ENCODE measurements around the gene HCRT.
A peak's percentile ranks its signal among the peaks of the same experiment; 100 is the strongest.

Gene HCRT

GRCh38 chr17:42167807-42168206 is 17.4 kb downstream of the HCRT start:
- no peak overlapping the region for H3K14ac ChIP-seq (ENCODE audit: low read length)
- H3K27me3 ChIP-seq (ENCODE audit: insufficient read depth, low read length): no peaks in the 10 kb centered on the region
- H2AK5ac ChIP-seq (ENCODE audit: low read length): no peak overlapping the region
- H3K27ac ChIP-seq (ENCODE audit: low read depth, low read length): no peak overlapping the region
- no peak overlapping the region for H3K23ac ChIP-seq (ENCODE audit: low read length)
- no peak for DNase-seq
- peaks cover 0 to 10% of the 10 kb centered on the region in 2 experiments for H3K4me1 ChIP-seq (ENCODE audit: control insufficient read depth in 1 of 2, insufficient read depth in 2 of 2, low read length in 2 of 2)
- no peak overlapping the region for H3K4me2 ChIP-seq (ENCODE audit: low read length)
- H3K79me1 ChIP-seq (ENCODE audit: low read length): no peaks in the 10 kb centered on the region
- no peak overlapping the region for H4K8ac ChIP-seq (ENCODE audit: low read depth, low read length)
- H2BK120ac ChIP-seq (ENCODE audit: insufficient read depth, low read length, poor library complexity): no peak overlapping the region
- H3K9me3 ChIP-seq (ENCODE audit: insufficient read depth, low read depth, low read length): peaks cover 6% of the 10 kb centered on the region
- H3K4me3 ChIP-seq (ENCODE audit: low read depth, low read length): no peak overlapping the region
- no peak overlapping the region for H4K12ac ChIP-seq (ENCODE audit: low read depth, low read length)
- no peaks in the 10 kb centered on the region for H3K36me3 ChIP-seq (ENCODE audit: control insufficient read depth in 1 of 2, insufficient read depth in 2 of 2, low read length in 2 of 2)
- no peak overlapping the region for H2AFZ ChIP-seq (ENCODE audit: insufficient read depth, low read length, poor library complexity)
- H3K4ac ChIP-seq (ENCODE audit: low read depth, low read length): no peak overlapping the region
- H2BK5ac ChIP-seq (ENCODE audit: low read depth, low read length, poor library complexity): no peak overlapping the region
- no peak overlapping the region for H4K91ac ChIP-seq (ENCODE audit: low read depth, low read length)
- H3K9ac ChIP-seq (ENCODE audit: low read length): no peak overlapping the region
- H2BK12ac ChIP-seq (ENCODE audit: low read length): no peak overlapping the region
- WGBS (ENCODE audit: extremely low coverage, insufficient coverage, insufficient read length): no CpG with 5 or more reads among the region's 8 CpGs
- no peak overlapping the region for H3K18ac ChIP-seq (ENCODE audit: low read length)
- no peaks in the 10 kb centered on the region for H3K79me2 ChIP-seq (ENCODE audit: control insufficient read depth, insufficient read depth, low read length, poor library complexity)

DNA sequence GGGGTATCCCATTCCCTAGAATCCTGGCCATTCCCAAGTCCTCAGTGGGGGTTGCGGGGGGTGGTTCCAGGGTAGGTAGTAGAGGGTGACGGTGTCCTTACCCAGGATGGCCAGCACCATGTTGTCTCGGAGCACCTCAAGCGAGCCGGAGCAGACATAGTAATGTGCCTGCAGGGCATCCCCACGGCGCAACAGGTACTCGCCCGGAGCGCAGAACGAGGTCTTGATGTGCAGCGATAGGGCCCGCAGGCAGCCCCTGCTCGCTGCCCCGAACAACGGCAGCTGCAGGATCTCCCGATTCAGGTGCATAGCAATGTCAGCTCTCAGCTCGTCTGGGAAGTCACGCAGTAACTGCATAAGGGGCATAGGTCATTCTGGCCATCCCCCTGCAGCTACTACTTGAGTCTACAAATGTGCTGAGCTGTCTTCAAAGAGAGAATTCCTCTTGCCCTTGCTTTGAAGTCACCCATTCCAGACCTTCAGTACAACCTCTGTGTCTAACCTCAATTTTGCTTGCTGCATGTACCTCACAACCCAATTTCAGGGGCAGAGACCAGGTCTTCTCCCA is 19.0 kb downstream of the HCRT start:
- Histone ChIP-seq H2BK5ac (ENCODE audit: low read depth, low read length, poor library complexity) (no peak overlapping the region), H2BK120ac (ENCODE audit: insufficient read depth, low read length, poor library complexity) (no peak overlapping the region), H3K4me1 (ENCODE audit: control insufficient read depth in 1 of 2, insufficient read depth in 2 of 2, low read length in 2 of 2) (peaks cover 0 to 2% of the 10 kb centered on the region in 2 experiments), H3K4me2 (ENCODE audit: low read length) (no peak overlapping the region), H3K14ac (ENCODE audit: low read length) (no peak overlapping the region), H3K79me1 (ENCODE audit: low read length) (no peaks in the 10 kb centered on the region), H3K9me3 (ENCODE audit: insufficient read depth, low read depth, low read length) (peaks cover 6% of the 10 kb centered on the region), H3K4me3 (ENCODE audit: low read depth, low read length) (no peak overlapping the region), H2AK5ac (ENCODE audit: low read length) (no peak overlapping the region), H3K4ac (ENCODE audit: low read depth, low read length) (no peak overlapping the region), H3K18ac (ENCODE audit: low read length) (no peak overlapping the region), H2BK12ac (ENCODE audit: low read length) (no peak overlapping the region), H3K79me2 (ENCODE audit: control insufficient read depth, insufficient read depth, low read length, poor library complexity) (no peaks in the 10 kb centered on the region), H4K8ac (ENCODE audit: low read depth, low read length) (no peak overlapping the region), H3K9ac (ENCODE audit: low read length) (no peak overlapping the region), H3K27me3 (ENCODE audit: insufficient read depth, low read length) (no peaks in the 10 kb centered on the region), H3K36me3 (ENCODE audit: control insufficient read depth in 1 of 2, insufficient read depth in 2 of 2, low read length in 2 of 2) (no peaks in the 10 kb centered on the region), H2AFZ (ENCODE audit: insufficient read depth, low read length, poor library complexity) (no peak overlapping the region), H3K23ac (ENCODE audit: low read length) (no peak overlapping the region), H4K12ac (ENCODE audit: low read depth, low read length) (no peak overlapping the region), H3K27ac (ENCODE audit: low read depth, low read length) (no peak overlapping the region), H4K91ac (ENCODE audit: low read depth, low read length) (no peak overlapping the region)
- WGBS (ENCODE audit: extremely low coverage, insufficient coverage, insufficient read length): no CpG with 5 or more reads among the region's 19 CpGs
- peak; percentile 96 to 97 for DNase-seq

DNA sequence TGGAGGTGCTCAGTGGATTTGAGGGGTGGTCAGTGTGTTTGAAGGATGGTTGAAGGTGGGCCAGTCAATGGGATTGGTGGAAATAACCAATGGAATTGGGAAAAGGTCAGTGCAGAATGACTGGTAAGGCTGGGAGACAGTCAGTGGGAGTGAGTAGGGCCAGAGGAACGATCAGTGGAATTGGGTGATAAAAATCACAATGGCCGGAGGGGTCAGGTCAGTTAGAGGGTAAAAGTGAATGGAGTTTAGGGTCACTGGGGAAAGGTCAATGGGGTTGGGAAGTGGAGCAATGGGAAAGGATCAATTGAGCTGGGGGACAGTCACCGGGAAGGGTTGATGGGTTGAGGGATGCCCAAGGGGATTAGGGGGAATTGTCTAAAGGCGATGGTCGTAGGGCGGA is 19.5 kb downstream of the HCRT start:
- Histone ChIP-seq H3K14ac (ENCODE audit: low read length) (no peak overlapping the region), H3K4me3 (ENCODE audit: low read depth, low read length) (no peak overlapping the region), H3K36me3 (ENCODE audit: control insufficient read depth in 1 of 2, insufficient read depth in 2 of 2, low read length in 2 of 2) (no peaks in the 10 kb centered on the region), H2BK12ac (ENCODE audit: low read length) (no peak overlapping the region), H3K4me1 (ENCODE audit: control insufficient read depth in 1 of 2, insufficient read depth in 2 of 2, low read length in 2 of 2) (peaks cover 0 to 2% of the 10 kb centered on the region in 2 experiments), H2BK120ac (ENCODE audit: insufficient read depth, low read length, poor library complexity) (no peak overlapping the region), H2AFZ (ENCODE audit: insufficient read depth, low read length, poor library complexity) (no peak overlapping the region), H3K23ac (ENCODE audit: low read length) (no peak overlapping the region), H4K91ac (ENCODE audit: low read depth, low read length) (no peak overlapping the region), H3K18ac (ENCODE audit: low read length) (no peak overlapping the region), H3K4ac (ENCODE audit: low read depth, low read length) (no peak overlapping the region), H3K79me1 (ENCODE audit: low read length) (no peaks in the 10 kb centered on the region), H3K27me3 (ENCODE audit: insufficient read depth, low read length) (no peaks in the 10 kb centered on the region), H4K8ac (ENCODE audit: low read depth, low read length) (no peak overlapping the region), H3K9me3 (ENCODE audit: insufficient read depth, low read depth, low read length) (peaks cover 6% of the 10 kb centered on the region), H3K4me2 (ENCODE audit: low read length) (no peak overlapping the region), H4K12ac (ENCODE audit: low read depth, low read length) (no peak overlapping the region), H3K79me2 (ENCODE audit: control insufficient read depth, insufficient read depth, low read length, poor library complexity) (no peaks in the 10 kb centered on the region), H3K9ac (ENCODE audit: low read length) (no peak overlapping the region), H2BK5ac (ENCODE audit: low read depth, low read length, poor library complexity) (no peak overlapping the region), H3K27ac (ENCODE audit: low read depth, low read length) (no peak overlapping the region), H2AK5ac (ENCODE audit: low read length) (no peak overlapping the region)
- DNase-seq: peak; percentile 66 to 81
- no CpG with 5 or more reads among the region's 6 CpGs for WGBS (ENCODE audit: extremely low coverage, insufficient coverage, insufficient read length)

DNA sequence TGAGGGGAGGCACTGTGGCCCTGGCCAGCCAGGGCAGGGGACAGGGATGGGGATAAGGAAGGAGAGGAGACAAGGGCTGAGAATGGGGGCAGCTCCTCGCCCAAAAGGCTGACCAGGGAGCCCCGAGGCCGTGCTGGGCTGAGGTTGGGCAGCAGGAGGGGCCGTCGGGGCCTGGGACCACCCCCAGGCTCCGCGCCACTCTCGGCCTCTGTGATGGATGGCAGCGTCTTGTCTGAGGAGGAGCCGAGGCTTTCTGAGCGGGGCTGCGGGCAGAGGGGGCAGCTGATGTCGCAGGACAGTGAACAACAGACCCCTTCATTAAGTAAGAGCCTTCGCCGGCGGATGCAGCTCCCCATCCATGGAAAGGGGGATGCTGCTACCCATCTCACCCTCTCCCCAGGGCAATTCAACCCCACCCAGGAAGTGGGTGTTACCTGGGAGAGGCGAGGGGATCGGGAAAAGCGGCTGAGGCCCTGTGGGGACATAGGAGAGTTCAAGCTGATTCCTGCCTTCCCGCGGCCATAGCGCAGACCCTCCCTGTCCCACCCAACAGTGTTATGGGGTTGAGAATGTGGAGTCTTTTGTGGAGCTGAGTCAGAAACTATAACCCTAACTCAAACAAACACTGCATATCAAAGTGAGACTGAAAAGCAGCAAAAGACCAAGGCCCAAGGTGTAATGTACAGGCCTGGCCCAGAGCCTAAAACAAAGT is 21.4 kb downstream of the HCRT start:
- H2BK12ac ChIP-seq (ENCODE audit: low read length): no peak overlapping the region

More for the DNA sequence above, 21.4 kb downstream of the HCRT start:
- no peak overlapping the region for H2BK5ac ChIP-seq (ENCODE audit: low read depth, low read length, poor library complexity)
- no peak overlapping the region for H3K27ac ChIP-seq (ENCODE audit: low read depth, low read length)
- H3K9me3 ChIP-seq (ENCODE audit: insufficient read depth, low read depth, low read length): peaks cover 6% of the 10 kb centered on the region
- no peak overlapping the region for H4K12ac ChIP-seq (ENCODE audit: low read depth, low read length)
- no peak overlapping the region for H3K4me3 ChIP-seq (ENCODE audit: low read depth, low read length)
- H2AFZ ChIP-seq (ENCODE audit: insufficient read depth, low read length, poor library complexity): no peak overlapping the region
- H3K79me2 ChIP-seq (ENCODE audit: control insufficient read depth, insufficient read depth, low read length, poor library complexity): no peaks in the 10 kb centered on the region
- no CpG with 5 or more reads among the region's 22 CpGs for WGBS (ENCODE audit: extremely low coverage, insufficient coverage, insufficient read length)
- H3K4me2 ChIP-seq (ENCODE audit: low read length): no peak overlapping the region
- no peaks in the 10 kb centered on the region for H3K36me3 ChIP-seq (ENCODE audit: control insufficient read depth in 1 of 2, insufficient read depth in 2 of 2, low read length in 2 of 2)
- H3K4me1 ChIP-seq (ENCODE audit: control insufficient read depth in 1 of 2, insufficient read depth in 2 of 2, low read length in 2 of 2): peaks cover 0 to 2% of the 10 kb centered on the region in 2 experiments
- DNase-seq: no peak
- no peak overlapping the region for H3K9ac ChIP-seq (ENCODE audit: low read length)
- H3K27me3 ChIP-seq (ENCODE audit: insufficient read depth, low read length): no peaks in the 10 kb centered on the region
- no peak overlapping the region for H3K14ac ChIP-seq (ENCODE audit: low read length)
- no peak overlapping the region for H3K18ac ChIP-seq (ENCODE audit: low read length)
- no peak overlapping the region for H4K91ac ChIP-seq (ENCODE audit: low read depth, low read length)
- H4K8ac ChIP-seq (ENCODE audit: low read depth, low read length): no peak overlapping the region
- H3K4ac ChIP-seq (ENCODE audit: low read depth, low read length): no peak overlapping the region
- no peaks in the 10 kb centered on the region for H3K79me1 ChIP-seq (ENCODE audit: low read length)
- H2BK120ac ChIP-seq (ENCODE audit: insufficient read depth, low read length, poor library complexity): no peak overlapping the region
- no peak overlapping the region for H2AK5ac ChIP-seq (ENCODE audit: low read length)
- no peak overlapping the region for H3K23ac ChIP-seq (ENCODE audit: low read length)
